Measurements from ENCODE around the gene OMP.

Gene OMP

DNA sequence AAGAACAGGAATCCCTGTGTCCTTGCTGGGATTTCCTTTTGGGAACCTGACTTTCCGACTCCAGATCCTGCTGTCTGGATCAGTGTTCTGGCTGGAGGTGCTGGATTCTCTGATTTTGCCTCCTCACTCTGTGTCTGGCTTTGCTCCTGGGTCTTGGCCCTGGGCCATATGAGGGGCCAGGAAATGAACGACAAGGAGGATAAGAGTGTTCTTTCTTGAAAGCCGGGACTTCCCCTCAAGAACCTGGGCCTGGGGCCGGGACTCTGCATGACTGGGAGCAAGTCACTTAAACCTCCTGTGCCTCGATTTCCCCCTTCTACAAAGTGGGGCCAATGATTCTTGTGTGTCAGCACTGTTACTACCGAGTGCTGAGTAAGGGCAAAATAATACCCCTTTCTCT is 22.6 kb downstream of the OMP start:
- no peak for DNase-seq

- DNase-seq = no peak
Observed at GRCh38 chr11:77125695-77126094, 23.1 kb downstream of the OMP start.

- DNase-seq = peak in 1 of 3 experiments; percentile 7
Observed at GRCh38 chr11:77126156-77126775, 23.6 kb downstream of the OMP start.

DNA sequence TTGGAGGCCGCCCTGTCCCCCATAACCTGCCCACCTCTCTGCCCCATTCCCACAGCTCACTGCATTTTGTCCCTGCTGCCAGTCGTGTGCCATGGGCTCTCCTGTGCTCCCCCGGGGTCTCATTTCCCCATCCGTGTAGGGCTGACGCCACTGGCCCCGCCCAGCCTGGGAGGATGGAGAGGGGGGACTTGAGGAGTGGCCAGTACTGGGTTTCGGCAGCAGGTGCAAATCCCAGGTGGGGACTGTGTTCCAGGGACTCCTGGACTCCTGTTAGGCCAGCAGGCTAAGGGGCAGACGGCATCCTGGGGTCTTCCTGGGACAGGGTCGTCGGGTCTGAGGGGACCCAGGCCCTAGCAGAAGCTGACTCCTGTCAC is 24.2 kb downstream of the OMP start:
- DNase-seq = no peak

GRCh38 chr11:77127235-77127911 is 24.7 kb downstream of the OMP start:
- DNase-seq = peak; percentile 43 to 88 (median 85)

- peak in 2 of 3 experiments; percentile 88 to 92 for DNase-seq
Observed at GRCh38 chr11:77127920-77128691, 25.5 kb downstream of the OMP start, which contains the start of gene MYO7A. Gene MYO7A (plus strand): TSS chr11:77128246. CDS start chr11:77130635, 2,389 bp downstream.

GRCh38 chr11:77129069-77129841 is 26.6 kb downstream of the OMP start:
- DNase-seq = no peak

DNA sequence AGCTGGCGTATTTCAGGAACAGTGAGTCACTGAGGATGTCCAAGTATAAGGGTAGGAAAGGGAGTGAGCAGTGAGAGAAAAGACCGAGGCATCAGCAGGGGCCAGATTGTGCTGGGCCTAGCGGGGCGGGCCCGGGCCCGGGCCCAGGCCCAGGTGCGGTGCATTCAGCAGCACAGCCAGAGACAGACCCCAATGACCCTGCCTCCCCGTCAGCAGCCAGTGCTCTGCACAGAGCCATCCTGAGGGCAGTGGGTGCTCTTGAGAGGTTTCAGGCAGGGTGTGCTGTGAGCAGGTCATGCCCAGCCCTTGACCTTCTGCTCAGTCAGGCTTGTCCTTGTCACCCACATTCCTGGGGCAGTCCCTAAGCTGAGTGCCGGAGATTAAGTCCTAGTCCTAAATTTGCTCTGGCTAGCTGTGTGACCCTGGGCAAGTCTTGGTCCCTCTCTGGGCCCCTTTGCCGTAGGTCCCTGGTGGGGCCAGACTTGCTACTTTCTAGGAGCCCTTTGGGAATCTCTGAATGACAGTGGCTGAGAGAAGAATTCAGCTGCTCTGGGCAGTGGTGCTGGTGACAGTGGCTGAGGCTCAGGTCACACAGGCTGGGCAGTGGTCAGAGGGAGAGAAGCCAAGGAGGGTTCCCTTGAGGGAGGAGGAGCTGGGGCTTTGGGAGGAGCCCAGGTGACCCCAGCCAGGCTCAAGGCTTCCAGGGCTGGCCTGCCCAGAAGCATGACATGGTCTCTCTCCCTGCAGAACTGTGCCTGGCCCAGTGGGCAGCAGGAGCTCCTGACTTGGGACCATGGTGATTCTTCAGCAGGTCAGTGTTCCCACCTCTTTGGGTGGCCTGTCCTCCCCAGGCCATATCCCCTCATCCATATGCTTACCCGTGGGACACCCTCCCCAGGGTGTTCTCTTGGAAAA is 27.5 kb downstream of the OMP start:
- no peak for DNase-seq

- no peak for DNase-seq
Observed at GRCh38 chr11:77130763-77131513, 28.3 kb downstream of the OMP start.

- no peak for DNase-seq
Observed at GRCh38 chr11:77131560-77131959, 28.9 kb downstream of the OMP start.

DNA sequence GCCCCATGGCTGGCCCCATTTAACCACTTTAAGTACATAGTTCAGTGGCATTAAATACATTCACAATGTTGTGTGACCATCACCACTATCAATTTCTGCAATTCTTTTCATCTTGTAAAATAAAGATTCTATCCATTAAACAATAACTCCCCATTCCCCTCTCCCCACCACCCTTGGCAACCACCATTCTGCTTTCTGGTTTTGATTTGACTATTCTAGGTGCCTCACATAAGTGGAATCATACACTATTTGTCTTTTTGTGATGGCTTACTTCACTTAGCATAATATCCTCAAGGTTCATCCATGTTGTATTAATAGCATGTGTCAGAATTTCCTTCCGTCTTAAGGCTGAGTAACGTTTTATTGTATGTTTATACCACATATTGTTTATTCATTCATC is 32.4 kb downstream of the OMP start:
- DNase-seq = no peak

DNA sequence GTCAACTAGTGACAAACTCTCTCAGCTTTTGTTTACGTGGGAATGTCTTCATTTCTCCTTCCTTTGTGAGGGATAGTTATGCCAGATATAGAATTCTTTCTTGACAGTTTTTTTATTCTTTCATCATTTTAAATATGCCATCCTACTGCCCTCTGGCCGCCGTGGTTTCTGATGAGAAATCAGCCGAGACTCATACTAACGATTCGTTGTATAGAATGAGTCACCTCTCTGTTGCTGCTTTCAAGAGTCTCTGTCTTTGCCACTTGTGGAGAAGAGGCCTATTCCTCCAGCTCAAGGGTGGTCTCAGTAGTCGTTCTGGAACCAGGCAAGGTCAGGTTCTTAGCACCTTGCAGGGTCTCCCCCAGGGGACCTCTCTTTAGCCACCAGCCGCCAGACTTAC is 33.4 kb downstream of the OMP start:
- no peak for DNase-seq

DNA sequence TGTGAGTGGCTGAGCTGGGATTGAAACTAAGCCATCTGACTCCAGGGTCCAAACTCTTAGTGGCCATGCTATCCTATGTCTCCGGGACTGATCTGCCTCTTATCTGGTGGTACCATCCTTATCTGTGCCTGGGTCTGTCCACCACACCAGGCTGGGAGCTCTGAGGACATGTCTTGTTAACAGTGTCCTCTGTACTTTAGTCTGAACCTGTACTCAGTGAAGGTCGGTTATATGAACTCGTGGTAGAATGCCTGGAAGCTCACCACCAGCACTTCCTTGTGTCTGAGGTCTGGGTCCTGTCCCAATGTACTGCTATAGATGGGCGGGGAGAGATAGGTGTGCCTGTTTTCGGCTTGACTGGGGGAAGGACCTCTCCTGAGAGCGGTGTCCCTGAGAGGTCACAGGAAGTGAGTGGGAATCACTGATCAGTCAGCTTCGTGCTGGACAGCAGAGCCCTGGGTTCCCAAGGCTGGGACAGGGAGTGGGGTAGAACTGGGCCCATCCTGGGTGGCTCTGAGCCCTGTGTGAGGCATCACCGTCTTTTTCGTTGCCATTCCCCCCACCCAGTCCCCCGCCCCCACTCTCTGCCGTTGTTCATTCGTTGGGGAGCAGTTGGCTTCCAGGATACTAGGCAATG is 34.3 kb downstream of the OMP start:
- DNase-seq = no peak

- no peak for DNase-seq
Observed at GRCh38 chr11:77137421-77137820, 34.8 kb downstream of the OMP start.

DNA sequence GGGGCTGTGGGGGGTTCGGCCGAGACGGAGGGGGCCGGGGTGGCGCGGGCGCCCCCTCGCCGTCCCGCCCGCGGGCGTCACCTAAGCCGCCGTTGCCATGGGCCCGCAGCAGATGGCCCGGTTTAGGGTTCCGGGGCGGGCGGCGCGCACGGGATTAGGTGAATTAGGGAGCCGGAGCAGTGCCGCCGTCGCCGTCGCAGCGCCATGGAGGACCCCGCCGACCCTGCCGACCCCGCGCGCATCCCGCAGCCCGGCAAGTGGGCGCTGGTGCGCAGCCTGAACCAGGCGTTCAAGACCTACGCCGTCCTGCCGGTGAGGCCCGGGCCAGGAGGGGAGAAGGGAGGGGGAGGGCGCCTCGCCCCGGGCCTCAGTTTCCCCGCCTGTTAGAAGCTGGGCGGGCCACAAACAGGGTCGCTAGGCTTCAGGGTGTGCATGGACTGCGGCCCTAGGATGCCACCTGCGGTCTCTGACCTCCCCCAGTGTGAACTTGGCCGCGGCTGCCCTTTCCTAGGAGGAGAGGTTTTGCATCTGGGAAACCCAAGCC is 35.5 kb downstream of the OMP start:
- DNase-seq = no peak

DNA sequence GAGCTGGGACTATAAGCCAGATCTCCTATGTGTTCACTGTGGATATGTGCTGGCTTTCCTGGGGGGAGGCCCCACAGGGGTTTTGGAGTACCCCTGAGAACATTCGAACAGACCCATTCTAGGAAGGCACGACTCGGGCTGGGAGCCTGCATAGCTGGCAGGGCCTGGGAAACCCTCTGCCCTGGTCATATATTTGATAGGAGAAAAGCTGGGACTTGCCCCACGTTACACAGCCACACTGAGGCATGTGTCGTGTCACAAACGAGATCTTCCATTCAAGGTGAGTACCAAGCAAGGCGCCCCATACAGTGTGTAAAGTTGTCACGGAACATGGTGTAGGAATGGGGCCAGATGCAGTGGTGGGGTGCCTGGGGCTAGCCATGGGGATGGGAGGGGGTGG is 36.6 kb downstream of the OMP start:
- no peak for DNase-seq

DNA sequence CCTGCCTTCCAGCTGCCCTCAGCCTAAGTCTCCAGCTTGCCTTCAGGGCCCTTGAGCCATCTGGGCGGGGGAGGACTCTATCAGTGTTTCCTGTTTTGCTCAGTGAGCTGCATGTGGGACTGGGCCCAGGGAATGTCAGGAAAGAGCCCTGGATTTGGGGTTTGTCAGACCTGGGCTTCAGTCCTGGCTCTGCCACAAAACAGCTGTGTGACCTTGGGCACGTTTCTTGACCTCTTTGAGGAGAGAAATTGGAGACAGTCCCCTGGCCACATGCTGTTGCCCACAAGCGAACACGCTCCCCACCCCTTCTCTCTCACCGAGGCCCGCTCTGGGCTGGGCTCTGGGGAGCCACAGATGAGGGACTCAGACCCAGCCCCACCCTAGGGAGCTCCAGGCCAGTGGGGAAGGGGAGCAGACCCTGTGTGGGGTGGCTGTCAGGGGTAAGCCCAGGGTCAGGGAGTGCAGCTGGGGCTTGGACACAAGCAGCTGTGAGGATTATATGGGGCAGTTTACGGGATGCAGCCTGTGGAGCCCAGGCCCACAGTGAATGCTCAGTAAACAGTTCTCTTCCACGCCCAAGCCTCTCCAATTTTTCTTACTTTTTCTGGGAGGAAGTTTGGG is 37.7 kb downstream of the OMP start:
- no peak for DNase-seq

- peak; percentile 26 to 67 (median 44) for DNase-seq
Observed at GRCh38 chr11:77141034-77141433, 38.4 kb downstream of the OMP start.

DNA sequence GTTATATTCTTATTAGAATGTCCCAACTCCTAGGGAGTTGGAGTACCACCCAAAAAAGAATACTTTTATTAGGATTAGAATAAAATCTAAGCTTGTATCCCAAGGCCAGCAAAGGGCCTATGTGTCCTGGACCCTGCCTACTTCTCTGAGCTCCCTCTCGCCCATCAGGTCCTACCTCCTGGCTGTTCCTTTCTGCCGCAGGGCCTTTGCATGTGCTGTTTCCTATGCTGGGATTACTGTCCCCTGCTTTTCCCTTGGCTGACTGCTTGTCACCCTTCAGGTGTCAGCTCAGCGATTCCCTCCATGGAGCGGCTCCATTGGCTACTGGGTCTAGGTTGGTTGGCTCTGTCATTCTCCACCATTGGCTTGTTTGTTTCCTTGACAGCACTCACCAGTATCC is 38.8 kb downstream of the OMP start:
- no peak for DNase-seq

All from NCI-H1417 (cell line).